PC-3 (cell line): ENCODE measurements around the gene NHS. TPM values are rescaled to one million over a fixed set of nuclear protein-coding genes. Genes with fewer than 3 reads are reported as not detected.

Experiments used
- ATAC-seq: fragments of 200-7000 bp; cut with Tn5 transposase; 2 replicates; pipeline ENCODE4 v1.9.1; 2020; ENCODE audit warnings: mild to moderate bottlenecking, moderate library complexity
- BruUV-seq: library from RNA; stranded (reverse); fragments of 400-500 nt; replicated peaks from 2 replicates; lab custom pipeline; 2021; lab: Mats Ljungman, UMichigan
- CTCF ChIA-PET: fragments of 300-600 bp; sonication (Branson Sonifier 250); formaldehyde crosslinking; loops from one replicate; lab custom pipeline; 2022; ENCODE audit warnings: antibody characterized with exemption; lab: Charles Lee
- POLR2A ChIA-PET: fragments of 300-600 bp; sonication (Branson Sonifier 250); formaldehyde crosslinking; loops from one replicate; lab custom pipeline; 2022; ENCODE audit warnings: antibody characterized with exemption; ENCODE audit not compliant: unreplicated experiment; lab: Charles Lee
- DNase-seq: peaks from one replicate; pipeline ENCODE4 v3.0.0-alpha.2; 2015
- H2AFZ ChIP-seq: fragments of 300-600 bp; sonication (generic); 2 replicates; pipeline ENCODE4 v1.6.0; 2016; ENCODE audit warnings: antibody characterized with exemption, low read length
- H3F3A ChIP-seq: fragments of 300-600 bp; sonication (generic); one replicate; pipeline ENCODE4 v1.6.0; 2017; ENCODE audit warnings: antibody characterized with exemption, low read length, control low read depth, mild to moderate bottlenecking; ENCODE audit not compliant: unreplicated experiment
- H3K27ac ChIP-seq: fragments of 300-600 bp; sonication (generic); 2 replicates; pipeline ENCODE4 v1.5.1; 2016; ENCODE audit warnings: mild to moderate bottlenecking, low read length
- H3K27me3 ChIP-seq: fragments of 300-600 bp; sonication (generic); 2 replicates; pipeline ENCODE4 v1.6.1; 2016; ENCODE audit warnings: low read length, mixed read lengths
- H3K36me3 ChIP-seq: fragments of 300-600 bp; sonication (generic); 2 replicates; pipeline ENCODE4 v1.6.1; 2016; ENCODE audit warnings: low read depth, mixed run types, low read length, mixed read lengths
- H3K4me1 ChIP-seq: fragments of 300-600 bp; sonication (generic); 2 replicates; pipeline ENCODE4 v1.5.1; 2016; ENCODE audit warnings: low read length; ENCODE audit not compliant: insufficient read depth
- H3K4me2 ChIP-seq: fragments of 300-600 bp; sonication (generic); 2 replicates; pipeline ENCODE4 v1.6.0; 2016; ENCODE audit warnings: low read length
- H3K4me3 ChIP-seq: fragments of 300-600 bp; sonication (generic); 2 replicates; pipeline ENCODE4 v1.5.1; 2016; ENCODE audit warnings: mild to moderate bottlenecking, low read length, mixed read lengths
- H3K79me2 ChIP-seq: fragments of 300-600 bp; sonication (generic); 2 replicates; pipeline ENCODE4 v1.6.1; 2017; ENCODE audit warnings: low read length, mixed read lengths
- H3K9ac ChIP-seq: fragments of 300-600 bp; sonication (generic); 2 replicates; pipeline ENCODE4 v1.6.0; 2016; ENCODE audit warnings: mild to moderate bottlenecking, low read length
- H3K9me2 ChIP-seq: fragments of 300-600 bp; sonication (generic); replicated peaks from 2 replicates; pipeline ENCODE4 v1.6.1; 2016; ENCODE audit warnings: mixed run types, low read length, mixed read lengths
- H3K9me3 ChIP-seq: fragments of 300-600 bp; sonication (generic); 2 replicates; pipeline ENCODE4 v1.6.1; 2016; ENCODE audit warnings: low read length, mixed read lengths
- H4K20me1 ChIP-seq: fragments of 300-600 bp; sonication (generic); 2 replicates; pipeline ENCODE4 v1.6.1; 2016; ENCODE audit warnings: low read length, mixed read lengths
- CTCF ChIP-seq: fragments of 300-600 bp; sonication (generic); conservative IDR thresholded peaks from 2 replicates; pipeline ENCODE4 v1.5.1; 2017; ENCODE audit warnings: antibody characterized with exemption, low read depth, mild to moderate bottlenecking, low read length
- EZH2 ChIP-seq: fragments of 300-600 bp; sonication (generic); IDR thresholded peaks from one replicate; pipeline ENCODE4 v1.6.1; 2017; ENCODE audit warnings: antibody characterized with exemption, mild to moderate bottlenecking, low read length; ENCODE audit not compliant: unreplicated experiment
- EZH2phosphoT487 ChIP-seq: fragments of 300-600 bp; sonication (generic); IDR thresholded peaks from 2 replicates; pipeline ENCODE4 v1.6.1; 2018; ENCODE audit warnings: mild to moderate bottlenecking, antibody characterized with exemption, low read length, borderline replicate concordance
- intact Hi-C: fragments of 100-400 bp; cut with micrococcal nuclease; formaldehyde crosslinking; loops from 2 replicates; pipeline ENCODE4 v1.9.0; 2023
- total RNA-seq: library from RNA; depleted of rRNA; stranded (reverse); fragments of >200 nt; gene quantifications from 2 replicates; pipeline ENCODE4 v1.2.3, GENCODE V29; 2014

The NHS gene
- total RNA-seq, 1 experiment from 2014 or later = 4.9 TPM

DNA sequence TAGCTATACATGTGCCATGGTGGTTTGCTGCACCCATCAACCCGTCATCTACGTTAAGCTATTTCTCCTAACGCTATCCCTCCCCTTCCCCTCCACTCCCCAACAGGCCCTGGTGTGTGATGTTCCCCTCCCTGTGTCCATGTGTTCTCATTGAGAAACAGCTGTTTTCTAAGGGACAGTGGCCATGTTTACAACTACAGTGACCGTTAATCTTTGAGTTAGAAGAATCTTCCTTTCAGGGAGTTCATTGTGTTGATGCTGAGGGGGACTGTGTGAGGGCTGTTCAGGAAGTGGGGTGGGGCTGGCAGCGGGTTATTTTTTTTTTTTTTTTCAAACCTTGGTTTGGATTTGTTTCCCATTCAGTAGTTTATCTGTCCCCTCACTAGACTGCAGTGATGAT lies 179.9 kb downstream of the NHS start:
- no peaks in the 10 kb centered on the region for H3K9me2 ChIP-seq
- H3K27me3 ChIP-seq = no peaks in the 10 kb centered on the region
- intact Hi-C loops = no loop called here
- TF ChIP-seq CTCF (no peak), EZH2phosphoT487 (no peak), EZH2 (no peak)
- no peaks in the 10 kb centered on the region for H3K79me2 ChIP-seq
- H3F3A ChIP-seq = peaks cover 6% of the 10 kb centered on the region
- no peak overlapping the region for H3K4me3 ChIP-seq
- peaks cover 39% of the 10 kb centered on the region for H3K4me1 ChIP-seq
- CTCF ChIA-PET = no interaction called here
- POLR2A ChIA-PET = no interaction called here
- no peak overlapping the region for H2AFZ ChIP-seq
- no peak for ATAC-seq
- H3K27ac ChIP-seq = no peak overlapping the region
- no TSS peak for BruUV-seq
- H3K36me3 ChIP-seq = no peaks in the 10 kb centered on the region
- no peak for DNase-seq
- H4K20me1 ChIP-seq = no peaks in the 10 kb centered on the region
- H3K4me2 ChIP-seq = no peak overlapping the region
- no peak overlapping the region for H3K9ac ChIP-seq
- H3K9me3 ChIP-seq = no peaks in the 10 kb centered on the region

DNA sequence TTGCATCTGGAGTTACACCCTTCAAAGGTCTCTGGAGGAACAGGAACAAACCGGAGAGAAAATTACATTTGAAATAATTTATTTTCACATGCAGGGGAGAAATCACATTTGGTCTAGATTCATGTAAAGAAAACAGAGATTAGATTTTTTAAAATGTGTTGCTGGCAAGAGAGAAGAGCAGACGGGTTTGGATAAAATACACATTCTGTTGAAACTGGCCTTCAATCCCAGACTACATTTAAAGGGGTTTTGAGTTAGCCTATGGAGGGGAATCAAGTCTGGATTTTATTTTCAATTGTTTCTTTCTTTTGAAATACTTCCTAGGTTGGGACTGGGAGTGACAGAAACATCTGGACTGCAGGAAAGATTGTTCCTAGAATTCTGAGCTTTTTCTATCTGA lies 180.8 kb downstream of the NHS start:
- Histone ChIP-seq H3K27me3 (no peaks in the 10 kb centered on the region), H3K4me3 (no peak overlapping the region), H3K4me2 (no peak overlapping the region), H3K9me2 (no peaks in the 10 kb centered on the region), H3K9me3 (no peaks in the 10 kb centered on the region), H3K79me2 (no peaks in the 10 kb centered on the region), H3K9ac (no peak overlapping the region), H4K20me1 (no peaks in the 10 kb centered on the region), H3K4me1 (peaks cover 46% of the 10 kb centered on the region), H2AFZ (no peak overlapping the region), H3F3A (peaks cover 6% of the 10 kb centered on the region), H3K36me3 (no peaks in the 10 kb centered on the region), H3K27ac (no peak overlapping the region)
- BruUV-seq = no TSS peak
- no peak for TF ChIP-seq EZH2
- TF ChIP-seq EZH2phosphoT487 = no peak
- no peak for TF ChIP-seq CTCF
- ATAC-seq (no peak), DNase-seq (no peak)
- ChIA-PET POLR2A (no interaction called here), CTCF (no interaction called here)
- intact Hi-C loops = no loop called here

GRCh38 chrX:17559728-17560379 lies 184.9 kb downstream of the NHS start:
- H3K4me1 ChIP-seq = peaks cover 26% of the 10 kb centered on the region
- no peaks in the 10 kb centered on the region for H3K36me3 ChIP-seq
- H3K4me3 ChIP-seq = peak overlapping the region; percentile 23; the same call in 1 of the 2 replicates
- peak; percentile 91 for DNase-seq
- H3K79me2 ChIP-seq = no peaks in the 10 kb centered on the region
- BruUV-seq = no TSS peak
- ATAC-seq = peak; percentile 97
- POLR2A ChIA-PET = no interaction called here
- H3K9me3 ChIP-seq = no peaks in the 10 kb centered on the region
- intact Hi-C loops = loop anchor here (2.0 kb wide), 1 partner anchor 31 kb away; no protein-coding TSS in a partner anchor
- H4K20me1 ChIP-seq = no peaks in the 10 kb centered on the region
- no peaks in the 10 kb centered on the region for H3F3A ChIP-seq
- peak overlapping the region; percentile 69 for H3K4me2 ChIP-seq
- no peaks in the 10 kb centered on the region for H3K27me3 ChIP-seq
- H2AFZ ChIP-seq = peak overlapping the region; percentile 25; the same call in 1 of the 2 replicates
- H3K27ac ChIP-seq = peak overlapping the region; percentile 81
- CTCF ChIA-PET = interaction anchor here (0.6 kb wide), 1 partner anchor 14 kb away, joined by 3 read pairs; no protein-coding TSS in a partner anchor
- peak overlapping the region; percentile 36 for H3K9ac ChIP-seq
- TF ChIP-seq CTCF (peak; percentile 31; the same call in 1 of the 2 replicates), EZH2 (no peak), EZH2phosphoT487 (no peak)
- no peaks in the 10 kb centered on the region for H3K9me2 ChIP-seq
